Stomach smooth muscle (tissue), 2 donors: Measurements from ENCODE around the gene ZBTB42.

Experiments
- H3K27ac ChIP-seq: one replicate; pipeline ENCODE4 v1.7.0; 2013; ENCODE audit warnings: mild to moderate bottlenecking, low read length, inconsistent platforms
- H3K27me3 ChIP-seq, 2 donors: one replicate each; pipeline ENCODE4 v1.7.0; 2013; ENCODE audit warnings: low read length in 2 of 2; ENCODE audit not compliant: insufficient read depth in 2 of 2, control insufficient read depth in 1 of 2
- H3K36me3 ChIP-seq, 2 donors: one replicate each; pipeline ENCODE4 v1.7.0; 2013; ENCODE audit warnings: low read length in 2 of 2; ENCODE audit not compliant: control insufficient read depth in 2 of 2, insufficient read depth in 2 of 2
- H3K4me1 ChIP-seq: one replicate; pipeline ENCODE4 v1.7.0; 2013; ENCODE audit warnings: low read length; ENCODE audit not compliant: control insufficient read depth, insufficient read depth
- H3K4me3 ChIP-seq, 2 donors: one replicate each; pipeline ENCODE4 v1.7.0; 2013; ENCODE audit warnings: low read length in 2 of 2
- H3K9ac ChIP-seq, 2 donors: one replicate each; pipeline ENCODE4 v1.7.0; 2013; ENCODE audit warnings: low read length in 2 of 2, mild to moderate bottlenecking in 1 of 2
- H3K9me3 ChIP-seq, 2 donors: one replicate each; pipeline ENCODE4 v1.7.0; 2013; ENCODE audit warnings: low read length in 2 of 2; ENCODE audit not compliant: control insufficient read depth in 2 of 2
- donor health status: healthy.
- donor health status: Pancreatic carcinoma.

The ZBTB42 gene

DNA sequence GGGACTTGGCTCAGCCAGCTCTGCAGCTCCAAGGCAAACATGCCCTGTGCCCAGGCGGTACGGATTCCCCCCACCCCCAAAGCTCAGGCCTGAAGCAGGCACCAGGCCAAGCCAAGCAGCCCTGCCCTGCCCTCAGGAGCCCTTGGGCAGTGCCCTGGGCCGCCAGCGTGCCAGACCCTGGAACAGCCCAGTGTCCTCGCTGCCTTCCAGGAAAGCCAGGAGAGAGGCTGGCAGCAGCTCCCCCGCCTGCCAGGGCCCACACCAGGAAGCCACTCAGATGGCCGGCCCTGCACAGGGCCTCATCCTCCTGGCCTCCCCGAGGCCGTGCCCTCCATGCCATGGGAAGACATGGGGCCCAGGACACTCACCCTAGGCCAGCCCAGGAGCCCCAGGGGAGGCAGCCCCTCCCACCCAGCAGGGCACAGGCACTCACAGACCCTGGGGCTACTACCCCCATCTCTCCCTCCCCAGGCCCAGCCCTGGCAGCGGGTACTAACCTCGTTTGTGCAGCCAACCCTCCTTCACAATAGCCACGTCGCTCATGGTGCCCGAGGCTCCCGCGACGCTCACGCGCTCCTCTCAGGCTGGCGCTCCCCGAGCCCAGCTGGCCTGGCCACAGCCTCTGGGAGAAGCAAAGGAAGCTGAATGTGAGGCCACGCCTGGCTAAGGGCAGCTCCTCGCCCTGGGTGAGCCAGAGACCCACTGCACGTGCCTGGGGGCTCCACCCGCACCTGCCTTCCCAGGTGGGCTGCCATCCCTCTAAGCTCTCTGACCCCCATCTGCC, 8.6 kb upstream of the ZBTB42 start:
- Histone ChIP-seq H3K9me3 (no peaks in the 10 kb centered on the region), H3K4me1 (peaks cover 56% of the 10 kb centered on the region), H3K4me3 (no peak overlapping the region), H3K36me3 (peaks cover 3 to 11% of the 10 kb centered on the region in 2 donors), H3K27ac (no peak overlapping the region), H3K27me3 (no peaks in the 10 kb centered on the region), H3K9ac (no peak overlapping the region)

DNA sequence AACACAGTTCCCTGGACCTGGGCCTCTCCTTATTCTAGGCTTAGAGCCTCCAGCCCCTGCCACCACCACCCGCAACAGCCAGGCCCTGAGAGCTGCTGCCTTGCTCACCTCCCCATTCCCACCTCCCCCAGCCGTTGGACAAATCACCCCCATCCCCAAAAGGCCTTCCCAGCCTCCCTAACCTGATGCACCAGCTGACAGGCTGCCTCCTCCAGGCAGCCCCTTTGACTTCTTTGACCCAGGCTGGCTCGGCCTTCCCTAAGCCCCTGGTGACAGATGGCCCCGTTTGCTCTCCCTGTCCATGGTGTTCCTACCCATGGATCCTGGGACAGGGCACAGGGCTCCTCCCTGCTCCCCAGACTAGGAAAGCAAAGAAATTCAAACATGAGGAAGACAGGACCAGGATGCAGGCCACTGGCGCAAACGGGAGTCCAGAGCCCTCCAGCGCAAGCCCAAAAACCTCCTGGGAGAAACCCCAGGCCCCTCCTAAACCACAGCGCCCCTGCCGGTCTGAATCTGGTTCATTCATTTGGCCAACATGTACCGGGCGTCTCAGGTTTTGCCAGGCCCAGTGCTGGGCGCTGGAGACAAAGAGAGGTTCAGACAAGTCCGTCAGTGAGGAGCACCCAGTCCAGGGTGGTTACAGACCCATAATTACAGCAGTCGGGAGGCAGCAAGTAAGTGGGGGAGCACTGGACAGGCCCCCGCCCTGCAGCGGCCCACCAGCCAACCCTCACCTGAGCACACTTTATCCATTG, 7.8 kb upstream of the ZBTB42 start:
- Histone ChIP-seq H3K27me3 (no peaks in the 10 kb centered on the region), H3K4me3 (peak overlapping the region in 1 of 2 donors; percentile 86), H3K4me1 (peaks cover 56% of the 10 kb centered on the region), H3K9me3 (no peaks in the 10 kb centered on the region), H3K36me3 (peaks cover 3 to 11% of the 10 kb centered on the region in 2 donors), H3K9ac (peak overlapping the region; percentile 41 to 83), H3K27ac (no peak overlapping the region)

- H3K9me3 ChIP-seq: no peaks in the 10 kb centered on the region
- peaks cover 51% of the 10 kb centered on the region for H3K4me1 ChIP-seq
- H3K36me3 ChIP-seq: peaks cover 3 to 11% of the 10 kb centered on the region in 2 donors
- peak overlapping the region; percentile 81 to 86 for H3K4me3 ChIP-seq
- H3K27ac ChIP-seq: no peak overlapping the region
- H3K9ac ChIP-seq: peak overlapping the region; percentile 41 to 83
- no peaks in the 10 kb centered on the region for H3K27me3 ChIP-seq
These were observed 7.3 kb upstream of the ZBTB42 start for GRCh38 chr14:104793703-104793959.

DNA sequence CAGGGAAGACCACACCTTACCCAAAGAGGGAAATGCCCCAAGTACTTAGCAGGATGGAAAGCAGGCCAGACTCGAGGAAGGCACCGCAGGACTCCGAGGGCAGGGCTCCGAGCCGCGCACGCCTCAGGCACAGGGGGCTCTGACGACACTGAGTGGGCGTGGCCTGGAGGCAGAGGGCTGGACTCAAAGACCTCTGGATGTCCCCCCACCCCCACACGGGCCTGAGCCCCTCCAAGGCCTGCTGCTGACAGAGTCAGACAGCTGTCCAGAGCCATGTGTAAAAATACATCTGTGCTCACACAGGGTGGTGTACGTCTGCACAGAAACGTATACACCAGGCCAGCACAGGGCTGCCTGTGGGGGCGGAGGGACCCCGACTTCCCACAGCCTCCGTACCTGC, 6.8 kb upstream of the ZBTB42 start:
- Histone ChIP-seq H3K27ac (no peak overlapping the region), H3K4me1 (peaks cover 51% of the 10 kb centered on the region), H3K9ac (peak overlapping the region; percentile 41 to 83)

DNA sequence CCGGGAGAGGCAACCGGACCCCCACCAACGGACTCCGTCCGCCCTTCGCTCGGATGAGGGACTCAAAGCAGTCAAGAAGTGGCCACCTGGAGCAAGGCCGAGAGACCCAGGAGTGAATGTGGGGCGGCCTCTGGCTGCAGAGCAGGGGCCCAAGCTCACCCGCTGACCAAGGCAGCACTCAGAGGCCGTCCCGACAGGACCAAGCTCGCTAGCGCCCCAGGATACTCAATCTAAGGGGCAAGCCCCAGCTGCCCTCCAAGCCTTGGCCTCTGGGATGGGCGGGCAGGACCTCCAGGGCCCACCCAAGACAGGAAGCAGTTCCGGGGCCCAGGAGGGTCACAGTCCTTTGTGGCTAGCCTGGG, 6.3 kb upstream of the ZBTB42 start:
- peak overlapping the region; percentile 41 to 83 for H3K9ac ChIP-seq
- peaks cover 3 to 11% of the 10 kb centered on the region in 2 donors for H3K36me3 ChIP-seq
- H3K4me3 ChIP-seq: peak overlapping the region; percentile 81 to 86
- H3K27ac ChIP-seq: no peak overlapping the region
- H3K27me3 ChIP-seq: no peaks in the 10 kb centered on the region
- peaks cover 52% of the 10 kb centered on the region for H3K4me1 ChIP-seq
- H3K9me3 ChIP-seq: no peaks in the 10 kb centered on the region

More for the DNA sequence above, 6.8 kb upstream of the ZBTB42 start:
- Histone ChIP-seq H3K36me3 (peaks cover 3 to 11% of the 10 kb centered on the region in 2 donors), H3K9me3 (no peaks in the 10 kb centered on the region), H3K27me3 (no peaks in the 10 kb centered on the region), H3K4me3 (peak overlapping the region; percentile 81 to 86)

GRCh38 chr14:104794993-104795780, 5.7 kb upstream of the ZBTB42 start, which contains the start of gene AKT1:
Gene AKT1, minus strand, starts transcription at chr14:104795748. Its CDS starts 3,105 bp downstream, at chr14:104792643.
- H3K9me3 ChIP-seq: no peaks in the 10 kb centered on the region
- H3K27me3 ChIP-seq: no peaks in the 10 kb centered on the region
- H3K36me3 ChIP-seq: peaks cover 3 to 7% of the 10 kb centered on the region in 2 donors
- H3K4me3 ChIP-seq: peak within 1 kb of the TSS; percentile 81 to 86
- peaks cover 55% of the 10 kb centered on the region for H3K4me1 ChIP-seq
- peak within 1 kb of the TSS; percentile 87 for H3K27ac ChIP-seq
- peak within 1 kb of the TSS; percentile 83 to 84 for H3K9ac ChIP-seq

DNA sequence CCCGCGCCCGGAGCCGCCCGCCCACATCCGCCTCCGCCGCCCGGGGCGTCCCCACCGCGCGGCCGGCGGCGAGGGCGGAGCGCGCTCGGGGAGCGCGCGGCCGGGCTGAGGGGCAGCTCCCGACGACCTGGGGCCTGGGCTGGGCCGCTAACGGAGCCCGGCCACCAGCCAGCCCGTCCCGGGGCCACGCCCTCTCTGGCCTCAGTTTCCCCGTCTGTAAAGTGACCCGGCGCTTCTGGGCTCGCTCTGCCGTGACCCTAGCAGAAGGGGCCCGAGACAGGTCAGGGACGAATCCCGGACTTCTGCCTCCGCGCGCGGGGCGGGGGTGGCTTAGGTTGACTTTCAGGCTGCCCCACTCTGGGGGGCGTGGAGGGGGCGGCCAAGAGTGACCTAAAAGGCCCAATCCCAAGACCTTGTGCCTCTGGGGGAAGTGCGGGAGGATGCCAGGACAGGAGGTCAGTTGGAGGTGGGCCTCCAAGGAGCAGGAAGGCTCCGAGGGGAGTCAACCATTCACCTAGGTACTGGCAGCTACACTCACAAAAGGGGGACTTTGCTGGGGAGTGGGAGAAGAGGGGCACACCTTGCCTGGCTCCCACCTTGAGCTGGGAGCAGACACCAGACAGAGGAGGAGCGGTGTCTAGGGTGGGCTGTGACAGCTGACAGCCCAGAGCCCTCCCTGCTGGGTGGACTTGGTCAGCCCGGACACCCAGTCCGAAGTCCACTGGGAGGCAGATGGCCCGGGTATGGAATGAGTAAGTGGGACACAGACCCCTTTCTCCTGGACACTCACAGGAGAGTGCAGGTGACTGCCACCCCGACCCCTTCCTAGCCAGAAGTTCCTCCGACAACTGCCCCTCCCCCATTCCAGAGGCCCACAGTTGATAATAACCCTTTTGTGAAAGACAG, 4.9 kb upstream of the ZBTB42 start:
- H3K4me3 ChIP-seq: peak overlapping the region; percentile 57 to 74
- peaks cover 57% of the 10 kb centered on the region for H3K4me1 ChIP-seq
- peak overlapping the region; percentile 72 to 84 for H3K9ac ChIP-seq
- peaks cover 0 to 4% of the 10 kb centered on the region in 2 donors for H3K36me3 ChIP-seq
- H3K27ac ChIP-seq: peak overlapping the region; percentile 87
- H3K27me3 ChIP-seq: no peaks in the 10 kb centered on the region
- H3K9me3 ChIP-seq: no peaks in the 10 kb centered on the region

GRCh38 chr14:104796687-104797081, 4.2 kb upstream of the ZBTB42 start:
- Histone ChIP-seq H3K36me3 (no peaks in the 10 kb centered on the region), H3K4me1 (peaks cover 63% of the 10 kb centered on the region), H3K4me3 (peak overlapping the region in 1 of 2 donors; percentile 74), H3K27ac (peak overlapping the region; percentile 87), H3K9me3 (no peaks in the 10 kb centered on the region), H3K9ac (no peak overlapping the region), H3K27me3 (no peaks in the 10 kb centered on the region)

- Histone ChIP-seq H3K4me1 (peaks cover 64% of the 10 kb centered on the region), H3K9me3 (no peaks in the 10 kb centered on the region), H3K27ac (peak overlapping the region; percentile 87), H3K27me3 (no peaks in the 10 kb centered on the region), H3K36me3 (no peaks in the 10 kb centered on the region), H3K4me3 (no peak overlapping the region), H3K9ac (no peak overlapping the region)
These were observed 3.5 kb upstream of the ZBTB42 start for GRCh38 chr14:104797115-104798044.
